CD4-positive, alpha-beta memory T cell (primary cell): Measurements from ENCODE around the gene NOC2L. TPM values are rescaled to one million over a fixed set of nuclear protein-coding genes. Genes with fewer than 3 reads are reported as not detected.
A peak's percentile ranks its signal among the peaks of the same experiment; 100 is the strongest.

ENCODE experiments used
- CTCF ChIA-PET: fragments of 350-600 bp; sonication (Branson Sonifier 250); formaldehyde crosslinking; loops from one replicate; lab custom pipeline; 2021; ENCODE audit warnings: inconsistent platforms; ENCODE audit not compliant: partially characterized antibody; lab: Charles Lee
- POLR2A ChIA-PET: fragments of 350-600 bp; sonication (Branson Sonifier 250); formaldehyde crosslinking; loops from one replicate; lab custom pipeline; 2021; ENCODE audit not compliant: partially characterized antibody; lab: Charles Lee
- DNase-seq, 5 donors: peaks; one replicate each; pipeline versions ENCODE4 v3.0.0 to v3.0.0-alpha.2; 2020 to 2022; ENCODE audit warnings: mixed read lengths in 1 of 5
- H3K27ac ChIP-seq: one replicate; pipeline ENCODE4 v1.7.0; 2013; ENCODE audit warnings: low read depth, low read length
- H3K27me3 ChIP-seq: 2 replicates; pipeline ENCODE4 v1.7.0; 2013; ENCODE audit warnings: mild to moderate bottlenecking, low read length, moderate library complexity; ENCODE audit not compliant: insufficient read depth
- H3K36me3 ChIP-seq: 2 replicates; pipeline ENCODE4 v1.7.0; 2013; ENCODE audit warnings: mild to moderate bottlenecking, low read length, moderate library complexity; ENCODE audit not compliant: insufficient read depth
- H3K4me1 ChIP-seq: 2 replicates; pipeline ENCODE4 v1.7.0; 2013; ENCODE audit warnings: mild to moderate bottlenecking, low read length, moderate library complexity; ENCODE audit not compliant: insufficient read depth
- H3K4me3 ChIP-seq, 2 donors: one replicate each; pipeline ENCODE4 v1.7.0; 2013; ENCODE audit warnings: low read length in 2 of 2, mild to moderate bottlenecking in 1 of 2
- H3K9me3 ChIP-seq, 2 donors: one replicate each; pipeline ENCODE4 v1.7.0; 2013; ENCODE audit warnings: low read length in 2 of 2, control low read depth in 1 of 2; ENCODE audit not compliant: control insufficient read depth in 1 of 2
- H3K27ac Mint-ChIP-seq, 7 donors: one replicate each; pipeline ENCODE4 v1.8.0; 2020 to 2021; ENCODE audit warnings: mixed read lengths in 7 of 7, mild to moderate bottlenecking in 6 of 7, inconsistent platforms in 3 of 7, moderate library complexity in 3 of 7
- H3K27me3 Mint-ChIP-seq, 2 donors: one replicate each; pipeline ENCODE4 v1.8.0; 2020 to 2021; ENCODE audit warnings: mixed read lengths in 2 of 2
- H3K36me3 Mint-ChIP-seq, 2 donors: one replicate each; pipeline ENCODE4 v1.8.0; 2020 to 2021; ENCODE audit warnings: mixed read lengths in 2 of 2, inconsistent platforms in 1 of 2, mild to moderate bottlenecking in 1 of 2
- H3K4me1 Mint-ChIP-seq, 4 donors: one replicate each; pipeline ENCODE4 v1.8.0; 2020 to 2021; ENCODE audit warnings: mixed read lengths in 4 of 4, mild to moderate bottlenecking in 1 of 4
- H3K4me3 Mint-ChIP-seq, 8 donors: one replicate each; pipeline ENCODE4 v1.8.0; 2020 to 2021; ENCODE audit warnings: mixed read lengths in 8 of 8, mild to moderate bottlenecking in 7 of 8, moderate library complexity in 6 of 8, inconsistent platforms in 3 of 8
- H3K9me3 Mint-ChIP-seq, 8 donors: one replicate each; pipeline ENCODE4 v1.8.0; 2020 to 2021; ENCODE audit warnings: mixed read lengths in 8 of 8, mild to moderate bottlenecking in 5 of 8, inconsistent platforms in 3 of 8, moderate library complexity in 1 of 8
- intact Hi-C: fragments of 100-400 bp; cut with micrococcal nuclease; formaldehyde crosslinking; loops from one replicate; pipeline ENCODE4 v1.15.1; 2023
- polyA plus RNA-seq, 2 donors: library from polyadenylated mRNA; unstranded; fragments of 300-500 nt; fragmentation: Illumina TruSeq; gene quantifications; one replicate each; pipeline ENCODE4 v1.2.3, GENCODE V29; 2021
- total RNA-seq, 2 experiments: library from RNA; stranded (reverse); gene quantifications; one replicate each; pipeline ENCODE4 v1.2.3, GENCODE V29; 2021

Gene NOC2L
- total and polyA plus RNA-seq, 4 experiments from 2014 or later, result 63.0 to 69.5 (median 65.6) TPM

GRCh38 chr1:917466-918091 is 41.5 kb downstream of the NOC2L start:
- POLR2A ChIA-PET, result no interaction called here
- peaks cover 10 to 19% (median 12%) of the 10 kb centered on the region in 4 donors for H3K4me1 Mint-ChIP-seq
- DNase-seq, result no peak
- H3K9me3 Mint-ChIP-seq, result peaks cover 0 to 3% (median 0%) of the 10 kb centered on the region in 8 donors
- no peaks in the 10 kb centered on the region for H3K36me3 Mint-ChIP-seq
- H3K27me3 Mint-ChIP-seq, result peaks cover 17 to 28% of the 10 kb centered on the region in 2 donors
- CTCF ChIA-PET, result no interaction called here
- no peaks in the 10 kb centered on the region for H3K9me3 ChIP-seq
- intact Hi-C loops, result no loop called here
- peaks cover 22% of the 10 kb centered on the region for H3K27me3 ChIP-seq
- H3K27ac Mint-ChIP-seq, result no peak overlapping the region
- H3K4me1 ChIP-seq, result peaks cover 16% of the 10 kb centered on the region
- H3K36me3 ChIP-seq, result no peaks in the 10 kb centered on the region
- no peak overlapping the region for H3K4me3 ChIP-seq
- no peak overlapping the region for H3K27ac ChIP-seq
- no peak overlapping the region for H3K4me3 Mint-ChIP-seq

GRCh38 chr1:917076-917459 is 42.0 kb downstream of the NOC2L start:
- no peak for DNase-seq
- POLR2A ChIA-PET, result no interaction called here
- Histone ChIP-seq H3K4me1 (peaks cover 13% of the 10 kb centered on the region), H3K27me3 (peaks cover 19% of the 10 kb centered on the region), H3K36me3 (no peaks in the 10 kb centered on the region), H3K9me3 (no peaks in the 10 kb centered on the region), H3K4me3 (no peak overlapping the region), H3K27ac (no peak overlapping the region)
- Mint-ChIP-seq H3K4me1 (peaks cover 11 to 17% (median 12%) of the 10 kb centered on the region in 4 donors), H3K36me3 (no peaks in the 10 kb centered on the region), H3K4me3 (no peak overlapping the region), H3K27ac (no peak overlapping the region), H3K9me3 (peaks cover 0 to 3% (median 0%) of the 10 kb centered on the region in 8 donors), H3K27me3 (peaks cover 19 to 27% of the 10 kb centered on the region in 2 donors)
- intact Hi-C loops, result no loop called here
- CTCF ChIA-PET, result no interaction called here

GRCh38 chr1:916173-917075 is 42.6 kb downstream of the NOC2L start:
- ChIA-PET CTCF (no interaction called here), POLR2A (no interaction called here)
- H3K9me3 ChIP-seq, result no peaks in the 10 kb centered on the region
- peaks cover 12% of the 10 kb centered on the region for H3K4me1 ChIP-seq
- Mint-ChIP-seq H3K9me3 (peaks cover 0 to under 1% (median 0%) of the 10 kb centered on the region in 8 donors), H3K27ac (no peak overlapping the region), H3K36me3 (no peaks in the 10 kb centered on the region), H3K4me1 (peaks cover 8 to 14% (median 10%) of the 10 kb centered on the region in 4 donors), H3K4me3 (no peak overlapping the region), H3K27me3 (peaks cover 19 to 25% of the 10 kb centered on the region in 2 donors)
- H3K27me3 ChIP-seq, result peaks cover 13% of the 10 kb centered on the region
- intact Hi-C loops, result no loop called here
- DNase-seq, result no peak
- no peaks in the 10 kb centered on the region for H3K36me3 ChIP-seq
- H3K27ac ChIP-seq, result no peak overlapping the region
- no peak overlapping the region for H3K4me3 ChIP-seq

- DNase-seq, result no peak
- intact Hi-C loops, result no loop called here
- Histone ChIP-seq H3K4me1 (peaks cover 3% of the 10 kb centered on the region), H3K9me3 (no peaks in the 10 kb centered on the region), H3K36me3 (no peaks in the 10 kb centered on the region), H3K4me3 (no peak overlapping the region), H3K27me3 (peaks cover 10% of the 10 kb centered on the region), H3K27ac (no peak overlapping the region)
- Mint-ChIP-seq H3K27ac (no peak overlapping the region), H3K36me3 (no peaks in the 10 kb centered on the region), H3K4me3 (no peak overlapping the region), H3K4me1 (peaks cover 4 to 7% (median 4%) of the 10 kb centered on the region in 4 donors), H3K27me3 (peaks cover 25 to 28% of the 10 kb centered on the region in 2 donors), H3K9me3 (peaks cover 0 to 2% (median 0%) of the 10 kb centered on the region in 8 donors)
- ChIA-PET POLR2A (no interaction called here), CTCF (no interaction called here)
Measured at GRCh38 chr1:915295-916172, 43.5 kb downstream of the NOC2L start.

- DNase-seq, result no peak
- Histone ChIP-seq H3K27ac (no peak overlapping the region), H3K36me3 (no peaks in the 10 kb centered on the region), H3K4me1 (no peaks in the 10 kb centered on the region), H3K9me3 (no peaks in the 10 kb centered on the region), H3K27me3 (peaks cover 4% of the 10 kb centered on the region), H3K4me3 (no peak overlapping the region)
- ChIA-PET CTCF (no interaction called here), POLR2A (no interaction called here)
- Mint-ChIP-seq H3K36me3 (no peaks in the 10 kb centered on the region), H3K27ac (peak overlapping the region in 1 of 7 donors; percentile 32), H3K27me3 (peaks cover 25% of the 10 kb centered on the region in 2 donors), H3K4me1 (peaks cover 0 to 5% (median 2%) of the 10 kb centered on the region in 4 donors), H3K4me3 (no peak overlapping the region), H3K9me3 (peaks cover 0 to 2% (median 0%) of the 10 kb centered on the region in 8 donors)
- intact Hi-C loops, result no loop called here
Measured at GRCh38 chr1:914891-915280, 44.2 kb downstream of the NOC2L start.

GRCh38 chr1:914131-914890 is 44.7 kb downstream of the NOC2L start:
- Mint-ChIP-seq H3K4me3 (no peak overlapping the region), H3K4me1 (peaks cover 0 to 5% (median 2%) of the 10 kb centered on the region in 4 donors), H3K27me3 (peaks cover 25% of the 10 kb centered on the region in 2 donors), H3K9me3 (peaks cover 0 to 2% (median 0%) of the 10 kb centered on the region in 8 donors), H3K36me3 (no peaks in the 10 kb centered on the region), H3K27ac (peak overlapping the region in 1 of 7 donors; percentile 32)
- intact Hi-C loops, result no loop called here
- no peak overlapping the region for H3K27ac ChIP-seq
- no peaks in the 10 kb centered on the region for H3K9me3 ChIP-seq
- DNase-seq, result no peak
- ChIA-PET POLR2A (no interaction called here), CTCF (no interaction called here)
- no peak overlapping the region for H3K4me3 ChIP-seq
- no peaks in the 10 kb centered on the region for H3K4me1 ChIP-seq
- no peaks in the 10 kb centered on the region for H3K27me3 ChIP-seq
- no peaks in the 10 kb centered on the region for H3K36me3 ChIP-seq
